Smooth muscle cell (in vitro differentiated cells): ENCODE measurements around the gene HABP4. TPM values are rescaled to one million over a fixed set of nuclear protein-coding genes. Genes with fewer than 3 reads are reported as not detected.

Experiments used
- DNase-seq: peaks from one replicate; lab custom pipeline; 2025; ENCODE audit not compliant: unreplicated experiment; lab: John Stamatoyannopoulos, UW
- H2AFZ ChIP-seq: fragments of 200-600 bp; sonication (generic); 2 replicates; pipeline ENCODE4 v1.6.0; 2016; ENCODE audit warnings: antibody characterized with exemption, low read depth, mild to moderate bottlenecking
- H3F3A ChIP-seq: fragments of 200-600 bp; sonication (generic); 2 replicates; pipeline ENCODE4 v1.6.0; 2017; ENCODE audit warnings: antibody characterized with exemption, low read depth
- H3K27ac ChIP-seq: fragments of 200-600 bp; sonication (generic); 2 replicates; pipeline ENCODE4 v1.5.1; 2016; ENCODE audit warnings: low read depth, mild to moderate bottlenecking
- H3K27me3 ChIP-seq: fragments of 200-600 bp; sonication (generic); 2 replicates; pipeline ENCODE4 v1.6.1; 2016; ENCODE audit warnings: low read depth, mild to moderate bottlenecking
- H3K36me3 ChIP-seq: fragments of 200-600 bp; sonication (generic); 2 replicates; pipeline ENCODE4 v1.5.1; 2016; ENCODE audit warnings: low read depth
- H3K4me1 ChIP-seq: fragments of 200-600 bp; sonication (generic); 2 replicates; pipeline ENCODE4 v1.5.1; 2016; ENCODE audit warnings: low read depth
- H3K4me2 ChIP-seq: fragments of 200-600 bp; sonication (generic); 2 replicates; pipeline ENCODE4 v1.6.0; 2016; ENCODE audit warnings: mild to moderate bottlenecking
- H3K4me3 ChIP-seq: fragments of 200-600 bp; sonication (generic); 2 replicates; pipeline ENCODE4 v1.5.1; 2016; ENCODE audit warnings: mild to moderate bottlenecking
- H3K79me2 ChIP-seq: fragments of 200-600 bp; sonication (generic); 2 replicates; pipeline ENCODE4 v1.6.0; 2016; ENCODE audit warnings: low read depth, mild to moderate bottlenecking
- H3K9ac ChIP-seq: fragments of 200-600 bp; sonication (generic); 2 replicates; pipeline ENCODE4 v1.6.0; 2016; ENCODE audit warnings: low read depth
- H3K9me3 ChIP-seq: fragments of 200-600 bp; sonication (generic); replicated peaks from 2 replicates; pipeline ENCODE4 v1.5.1; 2016; ENCODE audit warnings: low read depth
- H4K20me1 ChIP-seq: fragments of 200-600 bp; sonication (generic); 2 replicates; pipeline ENCODE4 v1.6.0; 2016; ENCODE audit warnings: low read depth
- CTCF ChIP-seq: fragments of 200-600 bp; sonication (generic); IDR thresholded peaks from 2 replicates; pipeline ENCODE4 v1.5.1; 2017; ENCODE audit warnings: borderline replicate concordance, mild to moderate bottlenecking, antibody characterized with exemption; ENCODE audit not compliant: insufficient read depth, poor library complexity, severe bottlenecking
- WGBS: methylation state at CpG from one replicate; pipeline ENCODE4 v1.1.7; 2016; ENCODE audit warnings: low lambda C conversion rate; 5-methylcytosine and 5-hydroxymethylcytosine counted together
- polyA plus RNA-seq: library from polyadenylated mRNA; unstranded; fragments of >200 nt; fragmentation: Nextera tagmentation; extraction: Ambion mirVana; gene quantifications from 2 replicates; pipeline ENCODE4 v1.2.1, GENCODE V29; 2016
- total RNA-seq: library from RNA; depleted of rRNA; stranded (reverse); fragments of >200 nt; gene quantifications from 2 replicates; pipeline ENCODE4 v1.2.3, GENCODE V29; 2014

The HABP4 gene
- total and polyA plus RNA-seq, 2 experiments from 2014 or later, result 13.5 to 26.8 TPM

- Histone ChIP-seq H3K4me3 (no peak overlapping the region), H3F3A (no peaks in the 10 kb centered on the region), H3K27me3 (no peaks in the 10 kb centered on the region), H4K20me1 (no peaks in the 10 kb centered on the region), H3K27ac (no peak overlapping the region), H3K4me1 (no peaks in the 10 kb centered on the region), H3K9ac (no peak overlapping the region), H3K4me2 (no peak overlapping the region), H3K36me3 (no peaks in the 10 kb centered on the region), H2AFZ (no peak overlapping the region), H3K79me2 (no peaks in the 10 kb centered on the region), H3K9me3 (no peaks in the 10 kb centered on the region)
- DNase-seq, result no peak
- 94% methylated on average over 4 of the region's 4 CpGs for WGBS
- TF ChIP-seq CTCF, result no peak
Measured at GRCh38 chr9:96435345-96435744, 14.6 kb upstream of the HABP4 start.

- Histone ChIP-seq H3K27ac (no peak overlapping the region), H3F3A (no peaks in the 10 kb centered on the region), H4K20me1 (no peaks in the 10 kb centered on the region), H2AFZ (no peak overlapping the region), H3K9ac (no peak overlapping the region), H3K9me3 (no peaks in the 10 kb centered on the region), H3K36me3 (no peaks in the 10 kb centered on the region), H3K4me2 (no peak overlapping the region), H3K79me2 (no peaks in the 10 kb centered on the region), H3K4me3 (no peak overlapping the region), H3K27me3 (no peaks in the 10 kb centered on the region), H3K4me1 (no peaks in the 10 kb centered on the region)
- 84% methylated on average over 2 of the region's 2 CpGs for WGBS
- TF ChIP-seq CTCF, result no peak
- DNase-seq, result no peak
Measured at GRCh38 chr9:96436063-96436455, 13.9 kb upstream of the HABP4 start.

GRCh38 chr9:96436456-96437126 lies 13.4 kb upstream of the HABP4 start:
- no peaks in the 10 kb centered on the region for H4K20me1 ChIP-seq
- no peaks in the 10 kb centered on the region for H3K27me3 ChIP-seq
- H3K9me3 ChIP-seq, result no peaks in the 10 kb centered on the region
- no peak for DNase-seq
- H3K4me2 ChIP-seq, result no peak overlapping the region
- 94% methylated on average over 15 of the region's 15 CpGs for WGBS
- H3K4me3 ChIP-seq, result no peak overlapping the region
- H2AFZ ChIP-seq, result no peak overlapping the region
- H3K36me3 ChIP-seq, result no peaks in the 10 kb centered on the region
- no peaks in the 10 kb centered on the region for H3K79me2 ChIP-seq
- no peak overlapping the region for H3K27ac ChIP-seq
- no peaks in the 10 kb centered on the region for H3K4me1 ChIP-seq
- no peak overlapping the region for H3K9ac ChIP-seq
- H3F3A ChIP-seq, result no peaks in the 10 kb centered on the region
- no peak for TF ChIP-seq CTCF

GRCh38 chr9:96437454-96437853 lies 12.5 kb upstream of the HABP4 start:
- DNase-seq, result no peak
- Histone ChIP-seq H3K27ac (no peak overlapping the region), H3K36me3 (no peaks in the 10 kb centered on the region), H3K27me3 (no peaks in the 10 kb centered on the region), H3K4me1 (no peaks in the 10 kb centered on the region), H2AFZ (no peak overlapping the region), H3K9ac (no peak overlapping the region), H3K79me2 (no peaks in the 10 kb centered on the region), H3K4me3 (no peak overlapping the region), H3K4me2 (no peak overlapping the region), H3F3A (no peaks in the 10 kb centered on the region), H3K9me3 (no peaks in the 10 kb centered on the region), H4K20me1 (no peaks in the 10 kb centered on the region)
- no peak for TF ChIP-seq CTCF
- 96% methylated on average over 7 of the region's 7 CpGs for WGBS
